NB4 (cell line): ENCODE data around the gene KIF2C.

ENCODE experiments used
- MYC ChIP-seq: IDR thresholded peaks from 2 replicates; pipeline ENCODE4 v1.6.1; 2011; ENCODE audit warnings: low read depth, low read length
- POLR2A ChIP-seq: IDR thresholded peaks from 2 replicates; pipeline ENCODE4 v1.6.1; 2011; ENCODE audit warnings: mild to moderate bottlenecking; ENCODE audit not compliant: insufficient read length; ENCODE audit errors: extremely low read depth
- TF ChIP-seq, protein P1 (sequence below): IDR thresholded peaks from one replicate; pipeline ENCODE4 v1.5.1; 2012; ENCODE audit warnings: low read depth, low read length

DNA sequence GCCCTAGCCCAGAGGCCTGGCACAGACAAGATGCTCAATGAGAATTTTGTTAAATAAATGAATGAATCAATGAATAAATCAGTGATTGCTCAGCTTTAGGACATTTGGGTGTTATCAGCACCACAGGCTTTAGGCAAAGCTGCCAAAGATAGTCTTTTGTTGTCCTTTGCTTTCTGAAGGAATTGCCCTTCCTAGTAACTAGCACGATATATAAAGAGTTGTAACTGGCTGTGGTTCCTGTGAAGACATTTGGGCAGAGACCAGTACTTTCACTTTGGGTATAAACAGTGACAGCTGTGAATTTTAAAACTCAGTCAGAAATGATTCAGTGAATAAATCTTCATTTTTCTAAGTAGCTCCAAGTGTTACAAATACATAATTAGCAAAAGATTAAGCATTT is 22.0 kb upstream of the KIF2C start:
- TF ChIP-seq, protein P1, sequence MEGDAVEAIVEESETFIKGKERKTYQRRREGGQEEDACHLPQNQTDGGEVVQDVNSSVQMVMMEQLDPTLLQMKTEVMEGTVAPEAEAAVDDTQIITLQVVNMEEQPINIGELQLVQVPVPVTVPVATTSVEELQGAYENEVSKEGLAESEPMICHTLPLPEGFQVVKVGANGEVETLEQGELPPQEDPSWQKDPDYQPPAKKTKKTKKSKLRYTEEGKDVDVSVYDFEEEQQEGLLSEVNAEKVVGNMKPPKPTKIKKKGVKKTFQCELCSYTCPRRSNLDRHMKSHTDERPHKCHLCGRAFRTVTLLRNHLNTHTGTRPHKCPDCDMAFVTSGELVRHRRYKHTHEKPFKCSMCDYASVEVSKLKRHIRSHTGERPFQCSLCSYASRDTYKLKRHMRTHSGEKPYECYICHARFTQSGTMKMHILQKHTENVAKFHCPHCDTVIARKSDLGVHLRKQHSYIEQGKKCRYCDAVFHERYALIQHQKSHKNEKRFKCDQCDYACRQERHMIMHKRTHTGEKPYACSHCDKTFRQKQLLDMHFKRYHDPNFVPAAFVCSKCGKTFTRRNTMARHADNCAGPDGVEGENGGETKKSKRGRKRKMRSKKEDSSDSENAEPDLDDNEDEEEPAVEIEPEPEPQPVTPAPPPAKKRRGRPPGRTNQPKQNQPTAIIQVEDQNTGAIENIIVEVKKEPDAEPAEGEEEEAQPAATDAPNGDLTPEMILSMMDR, result no peak
- TF ChIP-seq POLR2A (no peak), MYC (no peak)
